ENCODE data around the gene ZC3H14. TPM values are rescaled to one million over a fixed set of nuclear protein-coding genes. Genes with fewer than 3 reads are reported as not detected.
A peak's percentile ranks its signal among the peaks of the same experiment; 100 is the strongest.

The ZC3H14 gene
- total and polyA plus RNA-seq, 3 donors from 2014 or later: 208 to 354 (median 253) TPM

DNA sequence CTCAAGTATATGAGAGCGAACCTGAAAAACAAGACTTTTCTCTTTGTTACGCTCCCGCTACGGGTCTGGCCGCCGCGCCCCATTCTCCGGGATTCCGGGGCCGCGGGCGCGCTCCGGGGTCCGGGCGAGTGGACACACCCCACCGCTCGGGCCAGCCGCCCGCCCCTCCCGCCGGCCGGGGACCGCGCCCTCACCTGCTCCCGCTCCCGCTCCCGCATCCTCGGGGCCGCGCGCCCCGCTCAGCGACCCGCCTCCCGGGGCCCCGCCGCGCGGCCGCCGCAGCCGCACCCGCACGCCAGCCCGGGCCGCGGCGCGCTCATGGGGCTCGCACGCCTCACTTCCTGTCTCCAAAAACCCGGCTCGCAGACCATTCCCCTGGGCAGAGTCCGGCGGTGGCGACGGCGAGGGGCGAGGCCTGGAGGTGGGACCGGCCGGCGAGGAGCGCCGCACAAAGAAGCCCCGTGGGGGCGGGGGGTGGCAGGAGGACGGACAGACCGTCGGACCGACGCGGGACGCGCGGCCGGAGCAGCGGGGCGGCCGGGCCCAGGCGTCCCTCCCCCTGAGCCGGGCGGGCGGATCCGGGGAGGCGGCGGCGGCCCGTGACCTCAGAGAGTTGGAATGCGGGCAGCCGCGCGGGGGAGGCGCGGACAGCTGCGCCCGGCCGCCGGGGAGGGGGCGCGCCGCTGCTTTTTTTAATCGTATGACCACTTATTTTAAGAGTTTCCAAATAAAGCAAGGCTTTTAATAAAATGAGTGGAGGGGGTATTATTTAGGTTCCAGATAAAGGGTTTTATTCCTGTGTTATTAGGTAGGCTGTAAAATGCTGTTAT, 8.2 kb upstream of the ZC3H14 start, which contains the start of gene PTPN21:
Gene PTPN21 (minus strand): TSS at position 551 of the 830 bp plus-strand sequence. CDS start 4,590 bp downstream, outside the sequence.
- no peaks in the 10 kb centered on the region for H3K36me3 ChIP-seq (ENCODE audit: low read depth, missing control alignments)
- H3K4me3 ChIP-seq: peak within 1 kb of the TSS; percentile 70 to 82
- intact Hi-C loops (cut with DNase I; ENCODE audit: low total_unique reads): loop anchor here (10.0 kb wide), 2 partner anchors 60 to 170 kb away; partner anchors contain the start of gene SPATA7
- H3K4me1 ChIP-seq: peaks cover 16% of the 10 kb centered on the region
- peak; percentile 86 for DNase-seq
- no peaks in the 10 kb centered on the region for H3K9me3 ChIP-seq
- H3K27me3 ChIP-seq: no peaks in the 10 kb centered on the region
- TF ChIP-seq, protein P1, sequence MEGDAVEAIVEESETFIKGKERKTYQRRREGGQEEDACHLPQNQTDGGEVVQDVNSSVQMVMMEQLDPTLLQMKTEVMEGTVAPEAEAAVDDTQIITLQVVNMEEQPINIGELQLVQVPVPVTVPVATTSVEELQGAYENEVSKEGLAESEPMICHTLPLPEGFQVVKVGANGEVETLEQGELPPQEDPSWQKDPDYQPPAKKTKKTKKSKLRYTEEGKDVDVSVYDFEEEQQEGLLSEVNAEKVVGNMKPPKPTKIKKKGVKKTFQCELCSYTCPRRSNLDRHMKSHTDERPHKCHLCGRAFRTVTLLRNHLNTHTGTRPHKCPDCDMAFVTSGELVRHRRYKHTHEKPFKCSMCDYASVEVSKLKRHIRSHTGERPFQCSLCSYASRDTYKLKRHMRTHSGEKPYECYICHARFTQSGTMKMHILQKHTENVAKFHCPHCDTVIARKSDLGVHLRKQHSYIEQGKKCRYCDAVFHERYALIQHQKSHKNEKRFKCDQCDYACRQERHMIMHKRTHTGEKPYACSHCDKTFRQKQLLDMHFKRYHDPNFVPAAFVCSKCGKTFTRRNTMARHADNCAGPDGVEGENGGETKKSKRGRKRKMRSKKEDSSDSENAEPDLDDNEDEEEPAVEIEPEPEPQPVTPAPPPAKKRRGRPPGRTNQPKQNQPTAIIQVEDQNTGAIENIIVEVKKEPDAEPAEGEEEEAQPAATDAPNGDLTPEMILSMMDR (IDR thresholded peaks at IDR 0.05): no peak
- no peak for TF ChIP-seq POLR2A (IDR thresholded peaks at IDR 0.05)
- H3K27ac ChIP-seq: peak within 1 kb of the TSS; percentile 89 to 93
- WGBS, 2 donors: 1% methylated on average over 44 to 98 of the region's 103 CpGs

GRCh38 chr14:88556581-88556980, 6.3 kb upstream of the ZC3H14 start:
- 37 to 52% methylated on average over 3 of the region's 3 CpGs for WGBS, 2 donors
- no peak for TF ChIP-seq POLR2A (IDR thresholded peaks at IDR 0.05)
- TF ChIP-seq, protein P1 (IDR thresholded peaks at IDR 0.05): no peak
- H3K4me1 ChIP-seq: peaks cover 16% of the 10 kb centered on the region
- H3K36me3 ChIP-seq (ENCODE audit: low read depth, missing control alignments): no peaks in the 10 kb centered on the region
- no peak overlapping the region for H3K4me3 ChIP-seq
- no peak overlapping the region for H3K27ac ChIP-seq
- H3K27me3 ChIP-seq: no peaks in the 10 kb centered on the region
- no peak for DNase-seq
- H3K9me3 ChIP-seq: no peaks in the 10 kb centered on the region
- intact Hi-C loops (cut with DNase I; ENCODE audit: low total_unique reads): loop anchor here (10.0 kb wide), 2 partner anchors 62 to 172 kb away; partner anchors contain the start of gene SPATA7

DNA sequence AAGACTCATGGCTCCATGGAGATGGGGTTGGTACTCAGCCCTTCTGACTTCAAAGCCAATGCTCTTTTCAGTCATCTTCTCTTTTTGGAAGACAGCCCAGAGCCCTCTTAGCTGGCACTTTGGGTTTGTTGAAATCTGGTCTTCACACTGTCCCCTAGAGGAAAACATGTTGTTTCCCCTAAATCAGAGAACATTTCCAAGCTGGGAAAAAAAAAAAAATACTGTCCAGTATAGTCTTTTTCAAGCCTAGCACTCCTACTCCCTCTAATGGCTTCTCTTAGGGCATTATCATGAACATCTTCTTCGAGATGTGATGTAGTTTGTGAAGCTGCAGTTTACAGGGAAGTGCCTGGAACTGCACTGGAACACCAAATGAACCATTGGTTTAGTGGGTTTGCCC, 3.0 kb upstream of the ZC3H14 start:
- Histone ChIP-seq H3K4me3 (no peak overlapping the region), H3K9me3 (no peaks in the 10 kb centered on the region), H3K27ac (no peak overlapping the region), H3K27me3 (no peaks in the 10 kb centered on the region), H3K4me1 (peaks cover 17% of the 10 kb centered on the region), H3K36me3 (ENCODE audit: low read depth, missing control alignments) (no peaks in the 10 kb centered on the region)
- 22 to 32% methylated on average over 1 of the region's 1 CpG for WGBS, 2 donors
- DNase-seq: no peak
- intact Hi-C loops (cut with DNase I; ENCODE audit: low total_unique reads): loop anchor here (10.0 kb wide), 2 partner anchors 65 to 175 kb away; partner anchors contain the start of gene SPATA7
- TF ChIP-seq, protein P1 (IDR thresholded peaks at IDR 0.05): peak; percentile 23 to 35 (median 25)
- TF ChIP-seq POLR2A (IDR thresholded peaks at IDR 0.05): no peak

GRCh38 chr14:88562532-88562830, 356 bp upstream of the ZC3H14 start:
- intact Hi-C loops (cut with DNase I; ENCODE audit: low total_unique reads): no loop called here
- H3K9me3 ChIP-seq: no peaks in the 10 kb centered on the region
- H3K36me3 ChIP-seq (ENCODE audit: low read depth, missing control alignments): no peaks in the 10 kb centered on the region
- H3K4me3 ChIP-seq: peak overlapping the region; percentile 85 to 98
- H3K27ac ChIP-seq: peak overlapping the region; percentile 89 to 90
- H3K4me1 ChIP-seq: peaks cover 4% of the 10 kb centered on the region
- WGBS, 2 donors: 16 to 22% methylated on average over 4 to 5 of the region's 5 CpGs
- no peak for DNase-seq
- TF ChIP-seq, protein P1 (IDR thresholded peaks at IDR 0.05): no peak
- no peak for TF ChIP-seq POLR2A (IDR thresholded peaks at IDR 0.05)
- H3K27me3 ChIP-seq: no peaks in the 10 kb centered on the region
